ENCODE results near the gene MS4A4E.

- TF ChIP-seq MAX (IDR thresholded peaks at IDR 0.05; ENCODE audit: insufficient read depth, insufficient read length) (no peak), CTCF (IDR thresholded peaks at IDR 0.05; ENCODE audit: extremely low read depth in 1 of 2, insufficient read depth in 1 of 2, low read depth in 1 of 2, low read length in 2 of 2) (no peak), POLR2A (IDR thresholded peaks at IDR 0.05; ENCODE audit: low read depth, low read length) (no peak), POLR2AphosphoS5 (IDR thresholded peaks at IDR 0.05; ENCODE audit: insufficient read depth, low read depth, low read length) (no peak), EZH2 (IDR thresholded peaks at IDR 0.05; ENCODE audit: borderline replicate concordance, low read depth, low read length, severe bottlenecking) (no peak), JUN (IDR thresholded peaks at IDR 0.05; ENCODE audit: borderline replicate concordance, insufficient read depth, insufficient read length, low read depth) (no peak), FOS (IDR thresholded peaks at IDR 0.05; ENCODE audit: borderline replicate concordance, insufficient read depth, low read length) (peak; percentile 22), MYC (IDR thresholded peaks at IDR 0.05; ENCODE audit: low read depth, low read length) (no peak)
Observed at GRCh38 chr11:60206616-60207015, 36.3 kb downstream of the MS4A4E start.

All from endothelial cell of umbilical vein (primary cell).